Cardiac fibroblast (primary cell): ENCODE measurements around the gene AFAP1L1.

ENCODE experiments used
- DNase-seq, 2 donors: peaks; one replicate each; pipeline versions ENCODE4 v3.0.0 to v3.0.0-alpha.2; 2010; ENCODE audit warnings: low read depth in 2 of 2
- H3K4me3 ChIP-seq, 2 donors: replicated peaks in 1 of 2; 1 replicate in 1 of 2; 2 replicates in 1 of 2; pipeline ENCODE4 v1.5.1; 2011; ENCODE audit warnings: low read depth in 2 of 2, low read length in 2 of 2, mild to moderate bottlenecking in 2 of 2, moderate library complexity in 1 of 2
- CTCF ChIP-seq: IDR thresholded peaks from one replicate; pipeline ENCODE4 v1.5.1; 2011; ENCODE audit warnings: low read depth, mild to moderate bottlenecking, low read length, inconsistent platforms

The AFAP1L1 gene

GRCh38 chr5:149374303-149374702, 102.6 kb downstream of the AFAP1L1 start:
- no peak overlapping the region for H3K4me3 ChIP-seq
- no peak for DNase-seq
- no peak for TF ChIP-seq CTCF

- TF ChIP-seq CTCF, result no peak
- no peak overlapping the region for H3K4me3 ChIP-seq
- no peak for DNase-seq
Observed at GRCh38 chr5:149374801-149375200, 103.1 kb downstream of the AFAP1L1 start.

GRCh38 chr5:149375434-149375833, 103.8 kb downstream of the AFAP1L1 start:
- no peak for DNase-seq
- no peak overlapping the region for H3K4me3 ChIP-seq
- no peak for TF ChIP-seq CTCF

- H3K4me3 ChIP-seq, result no peak overlapping the region
- no peak for TF ChIP-seq CTCF
- no peak for DNase-seq
Observed at GRCh38 chr5:149376104-149376503, 104.4 kb downstream of the AFAP1L1 start.

GRCh38 chr5:149376711-149377447, 105.2 kb downstream of the AFAP1L1 start:
- no peak for DNase-seq
- no peak for TF ChIP-seq CTCF
- H3K4me3 ChIP-seq, result no peak overlapping the region

- no peak overlapping the region for H3K4me3 ChIP-seq
- DNase-seq, result no peak
- no peak for TF ChIP-seq CTCF
Observed at GRCh38 chr5:149378241-149378820, 106.7 kb downstream of the AFAP1L1 start.
